Neuronal stem cell (in vitro differentiated cells): ENCODE measurements around the gene POC1B.

Experiments used
- DNase-seq: peaks from one replicate; pipeline ENCODE4 v3.0.0-alpha.2; 2013; ENCODE audit warnings: low spot score
- H2AFZ ChIP-seq: one replicate; pipeline ENCODE4 v1.6.1; 2013; ENCODE audit warnings: mild to moderate bottlenecking, low read length, inconsistent platforms
- H2AK5ac ChIP-seq: 2 replicates; pipeline ENCODE4 v1.6.1; 2013; ENCODE audit warnings: low read depth, mild to moderate bottlenecking, inconsistent platforms, low read length, moderate library complexity, mixed read lengths
- H2BK120ac ChIP-seq: 2 replicates; pipeline ENCODE4 v1.6.1; 2013; ENCODE audit warnings: low read depth, mild to moderate bottlenecking, inconsistent platforms, low read length, moderate library complexity, mixed read lengths
- H2BK12ac ChIP-seq: one replicate; pipeline ENCODE4 v1.6.1; 2013; ENCODE audit warnings: low read length, inconsistent platforms
- H2BK15ac ChIP-seq: 2 replicates; pipeline ENCODE4 v1.6.1; 2013; ENCODE audit warnings: mild to moderate bottlenecking, low read length, inconsistent platforms, mixed read lengths
- H2BK5ac ChIP-seq: one replicate; pipeline ENCODE4 v1.6.1; 2013; ENCODE audit warnings: inconsistent platforms, mild to moderate bottlenecking, low read length, moderate library complexity
- H3K14ac ChIP-seq: one replicate; pipeline ENCODE4 v1.6.1; 2013; ENCODE audit warnings: low read length, inconsistent platforms
- H3K18ac ChIP-seq: 2 replicates; pipeline ENCODE4 v1.6.1; 2013; ENCODE audit warnings: low read length, inconsistent platforms
- H3K23ac ChIP-seq: 2 replicates; pipeline ENCODE4 v1.6.1; 2013; ENCODE audit warnings: low read depth, mild to moderate bottlenecking, mixed read lengths, low read length, inconsistent platforms; ENCODE audit not compliant: poor library complexity
- H3K27ac ChIP-seq: replicated peaks from 3 replicates; pipeline ENCODE4 v1.5.1; 2013; ENCODE audit warnings: low read length, inconsistent platforms
- H3K27me3 ChIP-seq, 3 experiments: 2 replicates each; pipeline ENCODE4 v1.6.1; 2013; ENCODE audit warnings: low read length in 3 of 3, mild to moderate bottlenecking in 2 of 3, inconsistent platforms in 1 of 3, low read depth in 1 of 3, mixed read lengths in 1 of 3, moderate library complexity in 1 of 3; ENCODE audit not compliant: control insufficient read depth in 3 of 3, insufficient read depth in 3 of 3
- H3K36me3 ChIP-seq, 2 donors: replicated peaks in 1 of 2; 2 replicates each; pipeline ENCODE4 v1.6.1; 2013; ENCODE audit warnings: low read length in 2 of 2; ENCODE audit not compliant: control insufficient read depth in 2 of 2, insufficient read depth in 2 of 2
- H3K4ac ChIP-seq: 2 replicates; pipeline ENCODE4 v1.6.1; 2013; ENCODE audit warnings: inconsistent platforms, mild to moderate bottlenecking, low read length, moderate library complexity
- H3K4me1 ChIP-seq, 2 donors: 1 replicate in 1 of 2; 2 replicates in 1 of 2; pipeline ENCODE4 v1.6.1; 2013; ENCODE audit warnings: low read length in 2 of 2, low read depth in 1 of 2; ENCODE audit not compliant: control insufficient read depth in 2 of 2, insufficient read depth in 1 of 2
- H3K4me2 ChIP-seq: one replicate; pipeline ENCODE4 v1.6.1; 2013; ENCODE audit warnings: mild to moderate bottlenecking, low read length, inconsistent platforms; ENCODE audit not compliant: insufficient read depth, poor library complexity, severe bottlenecking
- H3K4me3 ChIP-seq, 2 donors: 2 replicates each; pipeline ENCODE4 v1.5.1; 2013; ENCODE audit warnings: low read length in 2 of 2, mild to moderate bottlenecking in 2 of 2, inconsistent platforms in 1 of 2, moderate library complexity in 1 of 2
- H3K79me1 ChIP-seq: one replicate; pipeline ENCODE4 v1.6.1; 2013; ENCODE audit warnings: low read depth, mild to moderate bottlenecking, inconsistent platforms, low read length, moderate library complexity
- H3K9ac ChIP-seq: one replicate; pipeline ENCODE4 v1.6.1; 2013; ENCODE audit warnings: mild to moderate bottlenecking, low read depth, low read length, inconsistent platforms; ENCODE audit not compliant: poor library complexity
- H3K9me3 ChIP-seq, 2 donors: replicated peaks in 1 of 2; 2 replicates each; pipeline versions ENCODE3 to v1.6.1; 2013; ENCODE audit warnings: low read length in 2 of 2, mild to moderate bottlenecking in 2 of 2, inconsistent platforms in 1 of 2, low read depth in 1 of 2, mixed read lengths in 1 of 2, moderate library complexity in 1 of 2; ENCODE audit not compliant: control insufficient read depth in 2 of 2, insufficient read depth in 1 of 2
- H4K8ac ChIP-seq: one replicate; pipeline ENCODE4 v1.6.1; 2013; ENCODE audit warnings: low read depth, mild to moderate bottlenecking, inconsistent platforms, low read length, moderate library complexity
- H4K91ac ChIP-seq: one replicate; pipeline ENCODE4 v1.6.1; 2013; ENCODE audit warnings: low read length, low read depth, mild to moderate bottlenecking, inconsistent platforms; ENCODE audit not compliant: poor library complexity
- WGBS, 2 donors: extraction: QIAGEN DNeasy Blood & Tissue Kit; methylation state at CpG; one replicate each; pipeline ENCODE4 v1.1.7; 2013; ENCODE audit warnings: missing lambda C conversion rate in 2 of 2, mixed read lengths in 1 of 2; ENCODE audit not compliant: insufficient read length in 2 of 2, insufficient replicate concordance in 1 of 2; ENCODE audit errors: extremely low coverage in 2 of 2; 5-methylcytosine and 5-hydroxymethylcytosine counted together

POC1B gene

DNA sequence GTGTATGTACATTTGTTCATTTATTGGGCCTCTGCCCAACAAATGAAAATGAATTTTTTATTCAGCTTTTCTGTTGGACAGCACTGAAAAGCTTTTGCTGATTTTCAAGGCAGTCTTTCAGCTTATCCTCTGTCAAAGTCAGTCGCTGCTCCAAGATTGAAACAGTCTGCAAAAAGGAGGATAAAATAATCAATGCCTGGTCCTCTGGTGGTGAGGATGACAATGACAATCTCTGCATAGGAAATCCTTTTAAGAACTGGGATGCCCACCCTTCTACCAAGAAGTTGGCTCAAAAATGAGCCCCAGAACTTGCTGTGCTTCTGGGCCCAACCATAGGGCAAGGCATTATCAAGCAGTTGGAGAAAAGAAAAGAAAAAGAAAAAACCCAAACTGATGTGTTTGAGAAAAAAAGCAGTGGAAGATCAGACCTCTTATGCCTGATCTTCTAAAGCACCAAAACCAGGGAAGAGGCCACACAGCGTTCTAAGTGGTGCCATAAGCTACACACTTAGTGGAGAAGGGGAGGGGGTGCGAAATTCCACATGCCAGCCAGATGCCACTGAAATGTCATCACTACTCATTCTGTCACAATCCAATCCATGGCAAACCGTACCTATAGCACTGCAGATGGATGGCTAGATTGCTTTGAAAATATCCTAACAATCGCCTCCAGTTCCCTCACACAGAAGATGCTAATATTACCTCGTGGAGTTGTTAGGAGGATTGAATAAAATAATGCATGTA lies 104.6 kb downstream of the POC1B start:
- no peak overlapping the region for H2AK5ac ChIP-seq
- H3K27ac ChIP-seq = no peak overlapping the region
- no peak overlapping the region for H3K18ac ChIP-seq
- no CpG with 5 or more reads among the region's 6 CpGs for WGBS, 2 donors
- H3K23ac ChIP-seq = no peak overlapping the region
- no peak overlapping the region for H4K91ac ChIP-seq
- no peak overlapping the region for H2AFZ ChIP-seq
- no peaks in the 10 kb centered on the region for H3K36me3 ChIP-seq
- no peak overlapping the region for H4K8ac ChIP-seq
- no peak overlapping the region for H2BK120ac ChIP-seq
- no peak overlapping the region for H2BK5ac ChIP-seq
- no peak overlapping the region for H3K4ac ChIP-seq
- no peaks in the 10 kb centered on the region for H3K79me1 ChIP-seq
- H3K9me3 ChIP-seq = no peaks in the 10 kb centered on the region
- no peak overlapping the region for H3K4me2 ChIP-seq
- H3K4me1 ChIP-seq = peaks cover 0 to 5% of the 10 kb centered on the region in 2 donors
- no peak overlapping the region for H3K4me3 ChIP-seq
- H3K27me3 ChIP-seq = no peaks in the 10 kb centered on the region
- H2BK15ac ChIP-seq = no peak overlapping the region
- H3K14ac ChIP-seq = no peak overlapping the region
- no peak overlapping the region for H2BK12ac ChIP-seq
- H3K9ac ChIP-seq = no peak overlapping the region
- no peak for DNase-seq

DNA sequence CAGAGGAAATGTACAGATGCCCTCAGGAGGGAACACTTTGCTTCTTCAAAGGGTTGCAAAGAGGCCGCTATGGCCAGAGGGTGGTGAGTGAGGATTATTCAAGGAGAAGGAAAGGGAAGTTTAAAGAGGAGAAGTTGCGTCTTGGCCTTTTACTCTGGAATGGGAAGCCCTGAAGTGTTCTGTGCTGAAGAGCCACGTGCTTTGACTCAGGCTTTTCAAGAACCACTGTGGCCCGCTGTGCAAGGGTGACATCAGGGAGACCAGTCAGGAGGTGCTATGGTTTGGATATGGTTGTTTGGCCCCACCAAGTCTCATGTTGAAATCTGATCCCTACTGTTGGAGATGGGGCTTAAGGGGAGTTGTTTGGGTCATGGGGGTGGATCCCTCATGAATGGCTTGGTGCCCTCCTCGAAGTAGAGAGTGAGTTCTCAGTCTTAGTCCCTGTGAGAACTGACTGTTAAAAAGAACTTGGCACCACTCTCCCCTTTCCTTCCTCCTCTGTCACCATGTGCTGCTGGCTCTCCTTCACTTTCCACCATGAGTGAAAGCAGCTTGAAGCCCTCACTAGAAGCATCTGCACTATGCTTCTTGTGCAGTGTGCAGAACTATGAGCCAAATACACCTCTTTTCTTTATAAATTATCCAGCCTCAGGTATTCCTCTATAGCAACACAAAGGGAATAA lies 107.5 kb downstream of the POC1B start:
- no peaks in the 10 kb centered on the region for H3K79me1 ChIP-seq

DNA sequence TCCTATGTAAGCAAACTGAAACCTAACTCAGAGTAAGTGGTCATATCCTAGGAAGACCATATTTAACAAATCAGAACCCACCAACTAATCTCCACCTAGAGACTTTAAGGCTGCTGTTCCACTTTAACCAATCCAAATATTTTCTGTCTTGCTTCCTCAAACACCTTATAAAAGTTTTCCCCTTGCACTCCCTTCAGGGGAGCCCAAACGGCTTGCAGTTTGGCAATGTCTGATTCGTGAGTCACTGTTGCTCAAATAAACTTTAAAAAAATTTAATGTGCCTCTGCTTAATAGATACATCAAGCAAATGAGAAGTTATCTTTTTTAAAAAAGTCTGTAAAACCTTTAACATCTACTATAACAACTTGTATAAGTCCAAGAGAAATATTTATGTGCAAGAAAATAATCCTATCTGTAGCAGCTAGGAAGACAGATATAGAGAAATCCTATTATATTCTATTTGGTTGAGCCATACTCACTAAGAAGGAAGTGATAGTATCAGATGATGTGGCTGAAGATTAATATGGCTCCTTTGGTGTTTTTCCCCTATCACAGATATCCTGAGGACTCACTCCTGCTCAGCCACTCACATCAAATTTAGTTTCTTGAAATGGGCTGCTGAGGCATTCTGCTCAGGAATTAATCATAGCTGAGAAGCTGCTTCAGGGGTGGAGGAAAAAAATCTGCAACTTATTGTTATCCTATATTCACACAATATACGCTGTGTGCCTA lies 108.4 kb downstream of the POC1B start:
- no peak overlapping the region for H3K9ac ChIP-seq
- no peak overlapping the region for H4K91ac ChIP-seq
- no peak overlapping the region for H4K8ac ChIP-seq
- H2BK5ac ChIP-seq = no peak overlapping the region
- H3K23ac ChIP-seq = no peak overlapping the region
- no peak overlapping the region for H3K4me2 ChIP-seq
- no peaks in the 10 kb centered on the region for H3K27me3 ChIP-seq
- H2BK12ac ChIP-seq = no peak overlapping the region
- no peak for DNase-seq
- no peaks in the 10 kb centered on the region for H3K36me3 ChIP-seq
- no peak overlapping the region for H2AFZ ChIP-seq
- no peak overlapping the region for H3K4me3 ChIP-seq
- no peak overlapping the region for H3K14ac ChIP-seq
- H2BK120ac ChIP-seq = no peak overlapping the region
- peaks cover 0 to 5% of the 10 kb centered on the region in 2 donors for H3K4me1 ChIP-seq
- no peak overlapping the region for H3K4ac ChIP-seq
- H3K79me1 ChIP-seq = no peaks in the 10 kb centered on the region
- no peaks in the 10 kb centered on the region for H3K9me3 ChIP-seq
- H2AK5ac ChIP-seq = no peak overlapping the region
- no CpG with 5 or more reads among the region's 3 CpGs for WGBS, 2 donors
- H3K18ac ChIP-seq = no peak overlapping the region
- H2BK15ac ChIP-seq = no peak overlapping the region
- no peak overlapping the region for H3K27ac ChIP-seq

More for the DNA sequence above, 107.5 kb downstream of the POC1B start:
- no peak overlapping the region for H3K14ac ChIP-seq
- H3K36me3 ChIP-seq = no peaks in the 10 kb centered on the region
- H3K4me3 ChIP-seq = no peak overlapping the region
- WGBS, 2 donors = no CpG with 5 or more reads among the region's 5 CpGs
- H3K23ac ChIP-seq = no peak overlapping the region
- H2AFZ ChIP-seq = no peak overlapping the region
- DNase-seq = no peak
- peaks cover 0 to 5% of the 10 kb centered on the region in 2 donors for H3K4me1 ChIP-seq
- H2BK5ac ChIP-seq = no peak overlapping the region
- H3K4ac ChIP-seq = no peak overlapping the region
- H3K4me2 ChIP-seq = no peak overlapping the region
- H4K8ac ChIP-seq = no peak overlapping the region
- H3K27me3 ChIP-seq = no peaks in the 10 kb centered on the region
- no peak overlapping the region for H3K9ac ChIP-seq
- no peaks in the 10 kb centered on the region for H3K9me3 ChIP-seq
- H2BK15ac ChIP-seq = no peak overlapping the region
- no peak overlapping the region for H3K18ac ChIP-seq
- H2BK120ac ChIP-seq = no peak overlapping the region
- H2AK5ac ChIP-seq = no peak overlapping the region
- H4K91ac ChIP-seq = no peak overlapping the region
- no peak overlapping the region for H2BK12ac ChIP-seq
- H3K27ac ChIP-seq = no peak overlapping the region
